Bronchial epithelial cell (primary cell): ENCODE results near the gene KIF13A. TPM values are rescaled to one million over a fixed set of nuclear protein-coding genes. Genes with fewer than 3 reads are reported as not detected.
"Not testable (repeated sequence)": the region's sequence is repeated elsewhere in the genome, so short reads cannot be mapped to it uniquely, and the experiment has no call there.

Source experiments
- DNase-seq: peaks from one replicate; pipeline ENCODE4 v3.0.0-alpha.2; 2010; ENCODE audit warnings: low read depth
- FAIRE-seq: peaks from 2 replicates; lab custom pipeline; 2011; peaks lifted over from hg19 to GRCh38; lab: Jason Lieb, UNC
- H3K27me3 ChIP-seq: 2 replicates; pipeline ENCODE4 v1.5.1; 2011; ENCODE audit warnings: low read length; ENCODE audit not compliant: control insufficient read depth, insufficient read depth
- H3K36me3 ChIP-seq: 2 replicates; pipeline ENCODE4 v1.5.1; 2011; ENCODE audit warnings: low read length; ENCODE audit not compliant: control insufficient read depth, insufficient read depth
- H3K4me3 ChIP-seq: 2 replicates; pipeline ENCODE4 v1.5.1; 2011; ENCODE audit warnings: mild to moderate bottlenecking, low read depth, low read length, control low read depth
- total RNA-seq: library from RNA; depleted of rRNA; stranded (reverse); fragments of >200 nt; gene quantifications from 2 replicates; pipeline ENCODE4 v1.2.1, GENCODE V29; 2014
- TF ChIP-seq, protein P1 (sequence below): IDR thresholded peaks from 2 replicates; pipeline ENCODE4 v1.5.1; 2011; ENCODE audit warnings: mild to moderate bottlenecking, moderate library complexity, low read length, control low read depth, inconsistent platforms; ENCODE audit not compliant: insufficient read depth, severe bottlenecking

KIF13A gene
- total RNA-seq, 1 donor from 2014 or later: 47.4 TPM

DNA sequence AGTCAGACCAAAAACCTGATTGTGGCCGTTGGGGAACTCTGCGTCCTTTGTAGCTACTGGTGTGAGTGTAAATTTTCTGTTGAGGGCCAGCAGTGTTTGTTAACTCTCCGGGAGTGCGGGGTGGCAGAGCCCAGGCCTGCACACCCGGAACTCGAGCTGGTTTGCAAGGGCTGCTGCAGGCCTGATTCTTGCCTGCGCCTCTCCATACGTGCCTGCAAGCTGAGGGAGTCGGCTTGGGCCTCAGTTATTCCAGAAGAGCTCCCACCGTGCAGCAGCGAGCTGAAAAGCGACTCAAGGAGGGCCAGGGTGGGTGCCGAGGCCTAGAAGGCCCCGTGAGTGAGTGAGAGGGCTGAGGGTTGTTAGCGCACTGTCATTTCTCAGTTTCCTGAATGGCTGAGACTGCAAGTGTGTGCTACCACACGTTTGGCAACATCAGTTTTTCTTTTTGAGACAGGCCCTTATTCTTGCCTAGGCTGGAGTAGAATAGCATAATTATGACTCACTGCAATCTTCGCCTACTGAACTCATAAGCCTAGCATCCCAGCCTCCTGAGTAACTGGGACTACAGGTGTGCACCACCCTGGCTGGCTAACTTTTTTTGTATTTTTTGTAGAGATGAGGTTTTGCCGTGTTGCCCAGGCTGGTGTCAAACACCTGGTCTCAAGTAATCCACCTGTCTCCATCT, 33.9 kb upstream of the KIF13A start:
- TF ChIP-seq, protein P1, sequence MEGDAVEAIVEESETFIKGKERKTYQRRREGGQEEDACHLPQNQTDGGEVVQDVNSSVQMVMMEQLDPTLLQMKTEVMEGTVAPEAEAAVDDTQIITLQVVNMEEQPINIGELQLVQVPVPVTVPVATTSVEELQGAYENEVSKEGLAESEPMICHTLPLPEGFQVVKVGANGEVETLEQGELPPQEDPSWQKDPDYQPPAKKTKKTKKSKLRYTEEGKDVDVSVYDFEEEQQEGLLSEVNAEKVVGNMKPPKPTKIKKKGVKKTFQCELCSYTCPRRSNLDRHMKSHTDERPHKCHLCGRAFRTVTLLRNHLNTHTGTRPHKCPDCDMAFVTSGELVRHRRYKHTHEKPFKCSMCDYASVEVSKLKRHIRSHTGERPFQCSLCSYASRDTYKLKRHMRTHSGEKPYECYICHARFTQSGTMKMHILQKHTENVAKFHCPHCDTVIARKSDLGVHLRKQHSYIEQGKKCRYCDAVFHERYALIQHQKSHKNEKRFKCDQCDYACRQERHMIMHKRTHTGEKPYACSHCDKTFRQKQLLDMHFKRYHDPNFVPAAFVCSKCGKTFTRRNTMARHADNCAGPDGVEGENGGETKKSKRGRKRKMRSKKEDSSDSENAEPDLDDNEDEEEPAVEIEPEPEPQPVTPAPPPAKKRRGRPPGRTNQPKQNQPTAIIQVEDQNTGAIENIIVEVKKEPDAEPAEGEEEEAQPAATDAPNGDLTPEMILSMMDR: no peak
- no peak for FAIRE-seq
- H3K36me3 ChIP-seq: no peaks in the 10 kb centered on the region

DNA sequence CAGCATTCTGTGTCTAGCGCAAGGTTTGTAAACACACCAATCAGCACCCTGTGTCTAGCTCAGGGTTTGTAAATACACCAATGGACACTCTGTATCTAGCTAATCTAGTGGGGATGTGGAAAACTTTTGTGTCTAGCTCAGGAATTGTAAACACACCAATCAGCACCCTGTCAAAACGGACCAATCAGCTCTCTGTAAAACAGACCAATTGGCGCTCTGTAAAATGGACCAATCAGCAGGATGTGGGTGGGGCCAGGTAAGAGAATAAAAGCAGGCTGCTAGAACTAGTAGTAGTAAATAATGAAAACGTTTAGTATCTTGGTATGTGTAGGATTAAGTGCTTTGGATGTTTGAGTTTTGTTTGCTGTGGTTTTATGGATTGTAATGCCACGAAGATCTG, 33.1 kb upstream of the KIF13A start:
- FAIRE-seq, DNase-seq, H3K36me3 ChIP-seq, H3K4me3 ChIP-seq, H3K27me3 ChIP-seq: not testable (repeated sequence)

More for the DNA sequence above, 33.9 kb upstream of the KIF13A start:
- H3K27me3 ChIP-seq: no peaks in the 10 kb centered on the region
- DNase-seq: peak; percentile 81
- H3K4me3 ChIP-seq: no peak overlapping the region

DNA sequence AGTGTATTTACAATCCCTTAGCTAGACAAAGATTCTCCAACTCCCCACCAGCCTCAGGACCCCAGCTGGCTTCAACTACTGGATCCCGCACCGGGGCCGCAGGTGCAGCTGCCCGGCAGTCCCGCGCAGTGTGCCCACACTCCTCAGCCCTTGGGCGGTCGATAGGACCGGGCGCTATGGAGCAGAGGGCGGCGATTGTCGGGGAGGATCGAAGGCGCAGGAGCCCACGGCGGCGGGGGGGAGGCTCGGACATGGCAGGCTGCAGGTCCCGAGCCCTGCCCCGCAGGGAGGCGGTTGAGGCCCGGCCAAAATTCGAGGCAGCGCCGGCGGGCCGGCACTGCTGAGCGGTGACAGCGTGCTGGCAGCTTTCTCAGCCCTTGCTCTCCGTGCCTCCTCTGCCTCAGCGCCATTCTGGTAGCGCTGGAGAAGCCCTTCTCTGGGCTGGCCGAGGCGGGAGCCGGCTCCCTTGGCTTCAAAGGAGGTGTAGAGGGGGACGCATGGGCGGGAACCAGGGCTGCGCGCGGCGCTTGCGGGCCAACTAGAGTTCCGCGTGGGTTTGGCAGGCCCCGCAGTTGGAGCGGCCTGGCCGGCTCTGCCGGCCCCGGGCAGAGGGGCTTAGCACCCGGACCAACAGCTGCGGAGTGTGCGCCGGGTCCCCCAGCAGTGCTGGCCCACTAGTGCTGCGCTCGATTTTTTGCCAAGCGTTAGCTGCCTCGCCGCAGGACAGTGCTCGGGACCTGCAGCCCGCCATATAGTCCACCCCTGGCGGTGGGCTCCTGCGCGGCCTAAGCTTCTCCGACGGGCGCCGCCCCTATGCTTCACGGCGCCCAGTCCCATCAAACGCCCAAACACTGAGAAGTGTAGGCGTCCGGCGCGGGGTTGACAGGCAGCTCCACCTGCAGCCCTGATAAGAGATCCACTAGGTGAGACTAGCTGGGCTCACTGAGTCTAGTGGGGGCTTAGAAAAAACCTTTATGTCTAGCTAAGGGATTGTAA, 32.4 kb upstream of the KIF13A start:
- H3K4me3 ChIP-seq: no peak overlapping the region
- TF ChIP-seq, protein P1: no peak
- H3K36me3 ChIP-seq: no peaks in the 10 kb centered on the region
- no peak for FAIRE-seq
- H3K27me3 ChIP-seq: no peaks in the 10 kb centered on the region
- no peak for DNase-seq

DNA sequence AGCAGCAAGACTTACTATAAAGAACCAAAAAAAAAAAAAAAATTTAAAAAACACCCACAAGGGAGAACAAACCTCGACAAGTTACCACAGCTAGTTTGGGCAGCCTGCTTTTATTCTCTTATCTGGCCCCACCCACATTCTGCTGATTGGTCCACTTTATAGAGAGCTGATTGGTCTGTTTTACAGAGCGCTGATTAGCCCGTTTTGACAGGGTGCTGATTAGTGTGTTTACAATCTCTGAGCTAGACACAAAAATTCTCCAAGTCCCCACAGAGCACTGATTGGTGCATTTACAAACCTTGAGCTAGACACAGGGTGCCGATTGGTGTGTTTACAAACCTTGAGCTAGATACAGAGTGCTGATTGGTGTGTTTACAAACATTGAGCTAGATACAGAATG, 31.7 kb upstream of the KIF13A start:
- not testable (repeated sequence) for FAIRE-seq, H3K36me3 ChIP-seq, DNase-seq, H3K27me3 ChIP-seq, H3K4me3 ChIP-seq

DNA sequence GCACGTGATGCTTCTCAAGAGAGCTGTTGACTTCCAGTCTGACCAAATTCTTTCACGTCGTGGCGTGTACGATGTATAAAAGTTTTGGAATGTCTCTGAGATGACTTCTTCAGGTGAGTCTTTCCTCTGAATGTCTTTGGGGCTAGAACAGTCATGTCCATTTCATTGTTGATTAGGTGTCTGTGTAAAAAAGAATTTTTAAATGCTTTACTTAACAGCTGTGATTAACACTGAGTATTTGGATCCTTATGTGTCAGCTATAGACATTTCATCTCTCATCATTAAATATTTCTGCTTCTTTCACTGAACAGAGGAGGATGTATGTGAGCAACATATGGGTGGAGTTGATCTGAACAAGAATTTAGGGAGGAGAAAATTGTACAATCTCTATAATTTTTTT, 29.3 kb upstream of the KIF13A start:
- peak; percentile 100 for DNase-seq
- no peaks in the 10 kb centered on the region for H3K36me3 ChIP-seq
- H3K27me3 ChIP-seq: no peaks in the 10 kb centered on the region
- TF ChIP-seq, protein P1: no peak
- FAIRE-seq: peak; percentile 98
- H3K4me3 ChIP-seq: no peak overlapping the region

DNA sequence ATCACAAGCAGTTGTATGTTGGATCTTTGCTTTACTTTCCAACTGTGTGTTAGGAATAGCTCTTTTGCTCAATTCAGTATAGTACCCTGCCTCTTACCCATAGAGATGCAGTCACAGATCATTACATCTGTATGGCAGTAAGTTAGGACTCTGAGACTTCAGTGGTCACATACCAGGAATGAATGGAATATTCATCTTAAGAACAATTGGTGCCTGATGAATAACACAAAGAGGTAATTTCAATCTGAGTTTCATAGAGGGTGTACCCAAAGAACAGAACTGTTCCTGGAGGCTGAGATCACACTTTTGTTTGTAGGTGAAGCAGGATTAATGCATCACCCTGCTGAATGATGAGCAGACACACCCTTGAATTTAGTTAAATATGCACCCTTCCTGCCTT, 28.7 kb upstream of the KIF13A start:
- TF ChIP-seq, protein P1: no peak
- DNase-seq: peak; percentile 97
- FAIRE-seq: peak; percentile 89
- H3K36me3 ChIP-seq: no peaks in the 10 kb centered on the region
- H3K27me3 ChIP-seq: no peaks in the 10 kb centered on the region
- no peak overlapping the region for H3K4me3 ChIP-seq
